IPS-18a (cell line): ENCODE data around the gene GPR39.

ENCODE experiments used
- H3K27ac ChIP-seq: one replicate; pipeline ENCODE4 v1.5.1; 2013; ENCODE audit warnings: low read length
- H3K27me3 ChIP-seq: one replicate; pipeline ENCODE4 v1.6.1; 2013; ENCODE audit warnings: mild to moderate bottlenecking, low read length; ENCODE audit not compliant: control insufficient read depth, insufficient read depth
- H3K36me3 ChIP-seq: one replicate; pipeline ENCODE4 v1.6.1; 2013; ENCODE audit warnings: low read depth, low read length; ENCODE audit not compliant: control insufficient read depth
- H3K4me1 ChIP-seq: one replicate; pipeline ENCODE4 v1.6.1; 2013; ENCODE audit warnings: low read depth, low read length; ENCODE audit not compliant: control insufficient read depth
- H3K4me3 ChIP-seq: one replicate; pipeline ENCODE4 v1.5.1; 2013; ENCODE audit warnings: low read length
- H3K9ac ChIP-seq: one replicate; pipeline ENCODE4 v1.6.1; 2013; ENCODE audit warnings: mild to moderate bottlenecking, low read length, moderate library complexity
- H3K9me3 ChIP-seq: one replicate; pipeline ENCODE4 v1.6.1; 2013; ENCODE audit warnings: low read depth, low read length; ENCODE audit not compliant: control insufficient read depth

Gene GPR39

DNA sequence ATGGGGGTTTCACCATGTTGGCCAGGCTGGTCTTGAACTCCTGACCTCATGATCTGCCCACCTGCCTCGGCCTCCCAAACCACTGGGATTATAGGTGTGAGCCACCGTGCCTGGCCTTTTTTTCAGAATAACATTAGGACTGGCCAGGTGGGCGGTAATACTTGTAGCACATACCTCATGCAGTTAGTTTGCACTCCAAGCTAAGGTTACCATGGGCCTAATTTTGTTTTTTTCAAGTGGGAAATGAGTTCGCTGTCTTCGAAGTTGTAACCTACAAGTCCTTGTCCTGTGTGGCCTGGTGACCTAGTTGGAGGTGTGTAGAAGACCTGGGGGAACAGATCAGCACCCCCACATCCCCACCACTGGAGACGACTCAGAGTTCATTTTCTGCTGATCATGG lies 178.6 kb downstream of the GPR39 start:
- H3K36me3 ChIP-seq: no peaks in the 10 kb centered on the region
- peaks cover 3% of the 10 kb centered on the region for H3K4me1 ChIP-seq
- H3K4me3 ChIP-seq: no peak overlapping the region
- H3K27me3 ChIP-seq: no peaks in the 10 kb centered on the region
- H3K9me3 ChIP-seq: no peaks in the 10 kb centered on the region
- no peak overlapping the region for H3K9ac ChIP-seq
- H3K27ac ChIP-seq: no peak overlapping the region

GRCh38 chr2:132595693-132596092 lies 179.1 kb downstream of the GPR39 start:
- Histone ChIP-seq H3K27me3 (no peaks in the 10 kb centered on the region), H3K4me1 (peaks cover 3% of the 10 kb centered on the region), H3K9me3 (no peaks in the 10 kb centered on the region)

DNA sequence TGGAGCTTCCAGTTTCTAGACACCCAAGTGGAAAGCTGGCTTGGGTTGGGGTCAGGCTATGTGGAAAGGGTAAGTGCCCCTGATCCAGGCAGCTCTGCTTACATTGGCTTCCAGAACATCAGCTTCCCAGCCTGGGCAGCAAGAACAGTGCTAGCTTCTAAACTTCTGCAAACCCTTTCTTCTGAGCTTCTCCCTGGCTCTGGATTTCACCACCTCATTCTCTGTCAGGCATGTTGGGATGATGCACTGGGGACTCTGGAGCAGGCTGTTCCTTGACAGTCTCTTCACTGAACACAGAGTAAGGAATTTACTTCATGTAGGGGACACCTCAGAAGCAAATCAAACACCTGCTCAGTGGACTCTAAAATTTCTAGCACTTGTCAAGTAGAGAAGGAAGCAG lies 180.6 kb downstream of the GPR39 start:
- H3K4me3 ChIP-seq: no peak overlapping the region
- no peaks in the 10 kb centered on the region for H3K36me3 ChIP-seq
- H3K4me1 ChIP-seq: no peaks in the 10 kb centered on the region
- H3K27ac ChIP-seq: no peak overlapping the region
- H3K27me3 ChIP-seq: no peaks in the 10 kb centered on the region
- no peaks in the 10 kb centered on the region for H3K9me3 ChIP-seq
- H3K9ac ChIP-seq: no peak overlapping the region

More at GRCh38 chr2:132595693-132596092, 179.1 kb downstream of the GPR39 start:
- Histone ChIP-seq H3K36me3 (no peaks in the 10 kb centered on the region), H3K27ac (no peak overlapping the region), H3K9ac (no peak overlapping the region), H3K4me3 (no peak overlapping the region)

GRCh38 chr2:132597831-132598230 lies 181.2 kb downstream of the GPR39 start:
- Histone ChIP-seq H3K36me3 (no peaks in the 10 kb centered on the region), H3K9ac (no peak overlapping the region), H3K4me3 (no peak overlapping the region), H3K9me3 (no peaks in the 10 kb centered on the region), H3K4me1 (no peaks in the 10 kb centered on the region), H3K27me3 (no peaks in the 10 kb centered on the region), H3K27ac (no peak overlapping the region)

DNA sequence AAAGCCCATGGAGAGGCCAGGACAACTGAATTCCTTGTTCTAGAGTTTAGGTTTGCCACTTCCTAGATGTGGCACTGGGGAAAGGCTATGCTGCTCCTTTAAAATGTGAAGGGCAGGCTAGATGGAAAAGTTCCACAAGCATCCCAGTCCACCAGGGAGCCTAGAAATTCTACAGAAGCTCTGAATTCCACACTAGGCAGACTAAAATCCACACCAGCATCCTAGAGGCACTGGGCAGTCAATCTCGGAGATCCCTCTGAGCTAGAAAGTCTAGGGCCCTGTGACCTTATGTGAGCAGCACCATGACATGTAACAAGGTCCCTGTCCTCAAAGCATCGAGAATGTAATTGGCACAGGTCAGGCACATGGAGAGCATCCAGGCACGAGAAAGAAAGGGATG lies 181.9 kb downstream of the GPR39 start:
- no peaks in the 10 kb centered on the region for H3K4me1 ChIP-seq
- H3K27ac ChIP-seq: no peak overlapping the region
- no peaks in the 10 kb centered on the region for H3K36me3 ChIP-seq
- no peaks in the 10 kb centered on the region for H3K9me3 ChIP-seq
- no peaks in the 10 kb centered on the region for H3K27me3 ChIP-seq
- no peak overlapping the region for H3K9ac ChIP-seq
- no peak overlapping the region for H3K4me3 ChIP-seq

GRCh38 chr2:132599556-132599955 lies 183.0 kb downstream of the GPR39 start:
- Histone ChIP-seq H3K27me3 (no peaks in the 10 kb centered on the region), H3K9ac (no peak overlapping the region), H3K4me3 (no peak overlapping the region), H3K4me1 (no peaks in the 10 kb centered on the region), H3K9me3 (no peaks in the 10 kb centered on the region), H3K27ac (no peak overlapping the region), H3K36me3 (no peaks in the 10 kb centered on the region)

DNA sequence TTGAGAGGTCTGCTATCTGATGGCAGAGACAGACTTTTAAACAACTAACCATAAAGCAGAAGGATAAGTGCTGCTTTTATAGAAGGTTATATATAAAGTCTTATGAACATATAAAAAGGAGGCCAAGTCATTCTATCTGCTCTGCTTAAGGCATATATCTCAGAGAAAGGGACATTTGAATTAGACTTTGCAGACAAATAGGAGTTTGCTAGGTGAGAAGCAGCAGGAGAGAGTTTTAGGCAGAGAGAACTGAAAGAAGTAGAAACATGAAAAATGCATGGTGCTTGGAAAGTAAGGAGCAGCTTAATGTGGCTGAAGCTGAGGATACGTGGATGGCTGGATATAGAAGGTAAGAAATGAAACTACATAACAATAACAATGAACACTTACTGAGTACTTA lies 188.0 kb downstream of the GPR39 start:
- no peaks in the 10 kb centered on the region for H3K9me3 ChIP-seq
- H3K27me3 ChIP-seq: no peaks in the 10 kb centered on the region
- no peaks in the 10 kb centered on the region for H3K36me3 ChIP-seq
- H3K4me3 ChIP-seq: no peak overlapping the region
- H3K4me1 ChIP-seq: peaks cover 4% of the 10 kb centered on the region
- no peak overlapping the region for H3K9ac ChIP-seq
- H3K27ac ChIP-seq: no peak overlapping the region

DNA sequence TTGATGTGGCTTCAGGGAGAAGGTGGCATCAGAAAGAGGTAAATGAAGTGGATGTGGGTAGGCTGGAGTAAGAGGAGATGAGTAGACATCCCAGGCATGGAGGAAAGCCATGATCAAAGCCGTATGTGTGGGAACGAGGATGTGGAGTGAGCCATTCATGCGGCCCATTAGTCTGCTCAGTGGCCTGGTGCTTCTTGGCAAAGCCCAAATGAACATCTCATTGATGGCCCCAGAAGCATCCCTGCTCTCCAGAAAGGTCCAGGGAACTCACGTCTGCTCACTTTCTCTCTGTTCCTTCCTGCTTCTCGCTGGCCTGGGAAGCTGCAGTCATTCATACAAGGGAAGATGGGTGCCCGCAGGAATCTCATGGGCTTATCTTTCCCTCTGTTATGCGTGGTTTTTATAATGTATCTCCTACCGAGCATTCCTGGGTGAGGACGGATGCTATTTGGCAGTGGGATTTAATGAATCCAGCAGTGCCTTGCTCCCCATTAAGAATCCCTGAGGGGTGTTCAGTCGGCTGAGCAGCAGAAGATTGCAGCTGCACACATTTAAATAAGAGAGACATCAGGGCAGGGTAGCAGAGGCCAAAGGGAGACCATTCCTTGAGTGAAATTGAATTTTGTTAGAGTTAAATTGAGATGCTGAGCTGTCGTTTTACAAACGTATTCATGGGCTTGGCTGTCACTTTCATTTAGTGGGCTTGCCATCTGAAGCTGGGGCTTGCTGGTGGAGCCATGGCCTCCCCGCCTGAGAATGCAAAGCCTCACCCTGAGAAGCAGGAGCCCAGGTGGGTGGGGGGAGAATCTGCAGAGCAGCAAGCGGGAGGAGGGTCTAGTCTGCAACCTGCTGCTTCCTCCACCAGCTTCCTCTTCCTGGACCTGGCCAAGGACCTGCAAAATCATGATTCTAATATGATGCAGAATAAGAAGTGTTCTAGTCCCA lies 188.9 kb downstream of the GPR39 start:
- Histone ChIP-seq H3K4me3 (no peak overlapping the region), H3K27me3 (no peaks in the 10 kb centered on the region)

DNA sequence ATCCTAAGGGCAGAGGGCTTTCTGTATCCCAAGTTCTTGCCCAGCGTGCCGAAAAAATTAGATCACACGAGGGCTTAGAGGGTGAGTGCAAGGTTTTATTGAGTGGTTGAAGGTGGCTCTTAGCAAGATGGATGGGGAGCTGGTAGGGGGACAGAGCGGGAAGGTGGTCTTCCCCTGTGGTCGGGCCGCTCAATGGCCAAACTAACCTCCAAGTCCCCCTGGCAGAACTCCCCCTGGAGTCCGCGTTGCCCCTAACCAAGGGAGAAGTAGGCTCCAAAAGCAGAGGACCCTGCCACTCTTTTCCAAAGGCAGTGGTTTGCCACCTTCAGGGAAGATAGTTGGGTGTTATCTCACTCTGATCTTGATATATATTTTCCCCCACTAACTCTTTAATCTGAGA lies 190.0 kb downstream of the GPR39 start:
- Histone ChIP-seq H3K27ac (no peak overlapping the region), H3K4me1 (peaks cover 4% of the 10 kb centered on the region), H3K27me3 (no peaks in the 10 kb centered on the region), H3K9me3 (no peaks in the 10 kb centered on the region), H3K4me3 (no peak overlapping the region), H3K9ac (no peak overlapping the region), H3K36me3 (no peaks in the 10 kb centered on the region)

More for the DNA sequence above, 188.9 kb downstream of the GPR39 start:
- no peak overlapping the region for H3K27ac ChIP-seq
- no peaks in the 10 kb centered on the region for H3K9me3 ChIP-seq
- no peak overlapping the region for H3K9ac ChIP-seq
- no peaks in the 10 kb centered on the region for H3K36me3 ChIP-seq
- peaks cover 4% of the 10 kb centered on the region for H3K4me1 ChIP-seq

DNA sequence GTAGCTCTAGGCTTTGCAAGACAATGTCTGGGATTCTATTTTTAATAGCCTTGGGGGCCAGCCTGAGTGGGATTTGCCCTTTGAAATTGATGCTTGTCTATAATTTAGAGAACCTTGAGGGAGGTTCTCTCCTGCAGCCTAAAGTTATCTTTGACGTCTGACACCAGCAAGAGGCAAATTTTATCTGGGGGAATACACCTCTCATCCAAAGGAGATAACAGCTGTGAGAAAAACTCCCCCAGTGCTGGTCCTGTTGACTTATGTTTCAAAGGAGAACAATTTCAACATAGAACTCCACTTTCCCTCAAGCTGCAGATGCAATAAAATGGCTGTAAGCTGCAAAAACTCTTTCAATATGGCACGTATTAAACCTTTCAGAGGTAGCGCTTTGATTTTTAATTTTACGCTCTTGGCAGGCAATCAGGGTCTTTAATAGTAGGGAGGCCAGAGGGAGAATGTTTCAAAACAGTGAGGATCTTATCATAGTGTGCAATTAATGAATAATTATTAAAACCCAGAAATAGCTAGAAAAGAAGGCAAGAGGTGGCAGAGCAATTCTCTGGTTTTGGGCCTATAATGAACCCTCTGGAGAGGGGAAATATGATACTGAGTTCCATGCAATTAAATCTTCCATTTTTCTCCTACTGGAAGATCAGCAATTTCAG lies 191.0 kb downstream of the GPR39 start:
- peaks cover 4% of the 10 kb centered on the region for H3K4me1 ChIP-seq
- H3K9ac ChIP-seq: no peak overlapping the region
- no peak overlapping the region for H3K27ac ChIP-seq
- H3K4me3 ChIP-seq: no peak overlapping the region
- H3K9me3 ChIP-seq: no peaks in the 10 kb centered on the region
- H3K36me3 ChIP-seq: no peaks in the 10 kb centered on the region
- no peaks in the 10 kb centered on the region for H3K27me3 ChIP-seq

DNA sequence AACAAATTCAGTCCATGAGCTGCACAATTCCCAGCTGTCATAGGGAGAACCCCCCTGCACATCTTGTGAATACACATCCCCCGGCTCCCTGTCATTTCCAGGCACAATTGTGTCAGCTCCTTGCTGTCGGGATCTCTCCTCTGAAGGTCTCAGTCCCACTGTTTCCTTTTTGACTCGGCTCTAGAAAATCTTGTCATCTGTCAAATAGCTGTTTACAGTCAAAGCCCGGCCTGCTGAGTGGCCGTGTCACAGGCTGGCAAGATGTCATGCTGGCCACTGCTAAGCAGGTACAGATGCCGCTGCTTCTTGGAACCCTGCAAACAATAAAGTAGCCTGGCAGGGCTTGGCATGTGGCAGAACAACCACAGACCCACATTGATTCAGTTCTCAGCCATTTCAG lies 191.7 kb downstream of the GPR39 start:
- H3K27me3 ChIP-seq: no peaks in the 10 kb centered on the region
- peaks cover 4% of the 10 kb centered on the region for H3K4me1 ChIP-seq
- H3K9ac ChIP-seq: no peak overlapping the region
- H3K27ac ChIP-seq: no peak overlapping the region
- H3K9me3 ChIP-seq: no peaks in the 10 kb centered on the region
- H3K4me3 ChIP-seq: no peak overlapping the region
- no peaks in the 10 kb centered on the region for H3K36me3 ChIP-seq
